ENCODE data around the gene USP12.

Gene USP12

DNA sequence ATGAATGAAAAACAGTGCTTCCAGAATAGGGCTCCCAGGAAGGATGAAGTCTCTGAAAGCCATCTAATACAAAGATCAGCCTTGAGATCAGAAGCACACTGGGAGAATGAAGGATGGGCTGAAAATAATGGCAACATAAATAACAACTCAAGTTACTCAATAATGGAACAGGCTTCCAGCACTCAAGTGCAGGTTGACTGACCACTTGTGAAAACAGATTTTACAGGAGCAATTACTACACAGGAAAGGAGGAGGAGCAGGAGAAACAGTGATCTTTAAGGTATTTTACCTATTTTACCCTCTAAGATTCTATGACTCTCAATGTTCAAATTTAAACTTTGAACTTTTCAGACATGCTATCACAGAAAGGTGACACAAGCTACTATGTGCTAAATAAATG is 106.0 kb downstream of the USP12 start:
- no peak for DNase-seq

DNA sequence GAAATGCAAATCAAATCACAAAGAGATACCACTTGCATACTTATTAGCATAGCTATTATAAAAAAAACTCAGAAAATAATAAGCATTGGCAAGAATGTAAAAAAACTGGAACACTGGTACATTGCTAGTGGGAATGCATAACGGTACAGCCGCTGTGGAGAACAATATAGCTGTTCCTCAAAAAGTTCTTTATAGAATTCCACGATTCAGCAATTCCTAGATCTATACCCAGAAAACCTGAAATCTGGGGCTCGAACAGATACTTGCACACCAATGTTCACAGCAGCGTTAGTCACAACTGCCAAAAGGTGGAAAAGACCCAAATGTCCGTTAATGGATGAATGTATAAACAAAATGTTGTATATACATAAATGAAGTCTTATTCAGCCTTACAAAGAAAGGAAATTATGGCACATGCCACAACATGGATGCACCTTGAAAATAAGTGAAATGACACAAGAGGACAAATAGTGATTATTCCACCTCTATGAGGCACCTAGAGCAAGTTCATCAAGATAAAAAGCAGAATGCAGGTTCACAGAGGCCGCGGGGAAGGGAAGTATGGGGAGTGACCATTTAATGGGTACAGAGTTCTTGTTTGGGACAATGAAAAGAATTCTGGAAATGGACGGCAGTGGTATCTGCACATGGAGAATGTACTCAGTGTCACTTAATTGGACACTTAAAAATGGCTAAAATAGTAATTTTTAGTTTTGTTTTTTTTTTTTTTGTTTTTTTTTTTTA is 107.2 kb downstream of the USP12 start:
- no peak for DNase-seq

DNA sequence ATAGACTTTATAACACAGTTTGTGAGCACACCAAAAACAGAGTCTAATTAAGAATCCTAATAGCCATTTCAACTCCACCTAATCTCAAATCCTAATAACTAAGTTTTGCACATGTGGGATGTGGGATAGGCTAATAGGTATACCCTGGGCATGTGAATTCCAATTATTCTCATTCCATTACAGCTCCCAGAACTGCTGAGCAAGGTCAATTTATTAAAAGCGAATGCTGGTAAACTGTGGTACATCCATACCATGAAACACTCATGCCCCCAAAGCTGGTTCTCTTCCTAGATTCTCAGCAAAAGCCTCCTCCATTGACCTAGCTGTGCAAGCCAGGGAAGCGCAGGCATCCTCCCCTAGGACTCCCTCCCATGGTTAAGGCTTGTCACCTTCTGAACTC is 113.8 kb downstream of the USP12 start:
- no peak for DNase-seq

DNA sequence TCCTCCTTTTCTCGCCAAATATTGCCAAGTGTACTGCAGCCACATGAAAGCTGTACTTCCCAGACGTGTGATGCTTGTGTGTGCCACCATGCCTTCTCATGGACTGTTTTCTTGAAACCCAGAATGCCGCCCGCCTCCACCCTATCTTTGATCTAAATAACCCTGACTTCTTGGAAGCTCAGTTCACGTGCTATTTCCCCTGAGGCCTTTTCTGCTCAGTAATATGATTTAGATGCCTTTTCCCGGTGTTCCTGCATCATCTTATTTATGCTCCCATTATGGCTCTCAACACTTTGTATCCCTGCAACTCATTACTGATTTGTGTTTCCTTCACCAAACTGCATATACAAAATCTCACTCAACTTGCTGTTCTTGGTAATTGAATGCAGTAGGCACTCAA is 116.1 kb downstream of the USP12 start:
- DNase-seq, result no peak

DNA sequence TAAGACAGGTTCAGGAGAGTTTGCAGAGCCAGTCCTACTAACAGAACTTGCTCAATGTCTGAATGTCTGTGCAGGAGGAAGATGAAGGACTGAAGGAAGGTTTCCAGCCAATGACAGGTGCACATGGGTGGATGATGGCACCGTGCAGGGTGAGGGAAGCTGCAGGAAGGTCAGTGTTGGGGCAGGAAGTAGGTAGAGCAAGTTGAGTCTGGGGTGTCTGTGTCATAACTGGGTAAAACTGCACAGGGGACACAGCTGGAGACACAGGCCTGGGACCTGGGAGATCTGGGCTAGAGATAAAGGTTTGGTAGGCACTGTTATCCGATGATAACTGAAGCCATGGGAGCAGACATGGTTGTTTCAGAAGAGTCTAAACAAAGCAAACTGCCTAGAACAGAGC is 116.9 kb downstream of the USP12 start:
- DNase-seq, result no peak

DNA sequence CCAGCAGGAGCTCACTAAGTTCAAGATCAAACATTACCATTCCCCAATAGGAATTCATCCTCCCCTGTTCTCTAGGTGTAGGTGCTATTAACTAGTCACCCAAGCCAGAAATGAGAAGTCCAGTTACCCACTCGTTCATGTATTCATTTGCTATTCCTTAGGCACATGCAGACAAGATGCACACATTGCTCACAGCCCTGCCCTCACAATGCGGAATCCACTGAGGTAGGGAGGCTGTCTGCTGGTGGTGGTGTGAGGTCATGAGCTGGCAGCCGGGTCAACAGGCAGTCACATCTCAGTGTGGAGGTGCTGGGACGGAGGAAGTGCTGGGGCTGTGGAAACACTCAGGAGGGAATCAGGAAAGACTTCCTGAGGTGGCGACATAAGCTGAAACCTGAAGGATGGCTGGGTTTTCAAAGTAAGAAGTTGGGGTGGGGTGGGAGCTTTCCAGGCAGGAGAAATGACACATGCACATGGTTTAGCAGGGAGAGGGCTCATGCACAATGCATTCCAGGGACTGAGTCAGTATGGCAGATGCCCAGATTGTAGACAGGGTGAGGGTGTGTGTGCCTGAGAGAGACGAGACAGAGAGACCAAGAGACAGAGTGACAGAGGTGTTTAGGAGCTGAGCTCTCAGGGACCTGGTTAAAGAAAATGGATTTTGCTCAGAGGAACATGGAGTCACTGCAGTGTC is 117.6 kb downstream of the USP12 start:
- no peak for DNase-seq

DNA sequence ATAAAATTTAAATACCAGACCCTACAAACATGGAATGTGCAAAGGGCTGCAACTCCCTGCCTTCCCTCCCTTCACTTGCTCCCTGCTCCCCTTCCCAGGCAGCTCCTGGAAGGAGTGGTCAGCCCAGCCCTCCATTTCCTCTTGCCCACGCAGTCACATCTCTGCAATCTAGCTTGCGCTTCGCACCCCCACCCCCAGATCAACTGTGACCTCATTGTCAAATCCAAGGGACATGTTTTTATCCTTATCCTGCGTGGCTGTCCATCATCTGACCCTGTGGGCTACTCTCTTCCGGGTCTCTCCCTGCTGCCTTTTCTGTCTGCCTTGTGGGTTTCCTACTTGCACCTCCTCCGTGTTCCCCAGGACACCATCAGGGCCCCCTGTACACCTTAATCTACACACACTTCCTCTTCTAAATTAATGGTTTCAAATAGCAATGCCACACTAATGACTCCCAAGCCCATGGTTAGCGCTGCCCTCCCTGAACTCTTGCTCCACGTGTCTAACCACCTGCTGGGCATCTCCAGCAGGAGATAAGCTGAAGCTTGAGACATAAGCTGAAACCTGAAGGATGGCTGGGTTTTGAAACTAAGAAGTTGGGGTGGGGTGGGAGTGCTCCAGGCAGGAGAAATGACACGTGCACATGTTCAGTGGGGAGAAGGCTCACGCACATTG is 118.3 kb downstream of the USP12 start:
- DNase-seq, result no peak

DNA sequence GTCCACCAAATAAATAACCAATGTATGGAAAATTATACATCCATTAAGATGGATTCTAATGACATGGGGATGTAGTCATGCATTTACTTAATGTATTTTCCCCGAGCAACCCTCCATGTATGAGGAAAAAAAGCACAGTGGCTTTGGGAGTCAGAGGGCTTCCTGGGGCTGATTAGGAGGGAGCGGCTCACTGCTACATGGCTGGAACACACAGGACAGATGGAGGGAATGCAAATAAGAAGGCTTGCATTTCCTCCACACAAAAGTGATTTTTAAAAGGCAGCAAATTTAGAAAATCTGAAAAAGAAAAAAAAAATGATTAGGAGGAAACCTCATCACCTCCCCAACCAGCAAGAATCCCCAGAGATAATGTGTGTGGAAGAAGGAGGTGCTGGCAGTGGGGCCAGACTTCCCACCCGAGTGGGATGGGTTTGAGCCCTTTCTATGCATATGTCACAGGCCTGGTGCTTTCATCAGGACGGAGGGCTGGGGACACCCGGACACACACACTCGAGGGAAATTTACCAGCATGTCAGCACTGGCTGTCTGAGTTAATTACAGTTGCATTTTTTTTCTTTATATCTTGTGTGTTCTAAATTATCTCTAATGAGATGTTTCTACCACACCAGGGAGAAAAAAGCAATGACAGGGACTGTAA is 118.9 kb downstream of the USP12 start:
- DNase-seq, result no peak

DNA sequence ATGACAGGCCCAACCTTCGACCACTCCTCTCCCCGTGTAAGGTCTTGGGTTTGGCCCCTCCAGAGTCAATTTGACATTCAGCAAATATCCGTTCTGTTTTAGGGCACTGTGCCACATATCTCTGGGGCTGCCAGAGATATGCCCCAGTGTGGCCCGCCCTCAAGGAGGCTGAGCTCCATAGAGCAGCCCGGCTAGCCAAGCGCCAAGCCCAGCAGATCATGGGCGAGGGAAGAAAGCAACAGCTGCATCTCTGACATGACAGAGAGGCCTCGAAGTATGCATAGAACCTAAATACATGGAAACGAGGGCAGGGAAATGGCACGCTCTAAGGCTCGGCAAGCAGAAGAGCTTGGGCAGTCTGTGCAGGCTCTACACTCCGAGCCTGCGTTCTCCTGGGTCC is 124.5 kb downstream of the USP12 start:
- DNase-seq, result no peak

DNA sequence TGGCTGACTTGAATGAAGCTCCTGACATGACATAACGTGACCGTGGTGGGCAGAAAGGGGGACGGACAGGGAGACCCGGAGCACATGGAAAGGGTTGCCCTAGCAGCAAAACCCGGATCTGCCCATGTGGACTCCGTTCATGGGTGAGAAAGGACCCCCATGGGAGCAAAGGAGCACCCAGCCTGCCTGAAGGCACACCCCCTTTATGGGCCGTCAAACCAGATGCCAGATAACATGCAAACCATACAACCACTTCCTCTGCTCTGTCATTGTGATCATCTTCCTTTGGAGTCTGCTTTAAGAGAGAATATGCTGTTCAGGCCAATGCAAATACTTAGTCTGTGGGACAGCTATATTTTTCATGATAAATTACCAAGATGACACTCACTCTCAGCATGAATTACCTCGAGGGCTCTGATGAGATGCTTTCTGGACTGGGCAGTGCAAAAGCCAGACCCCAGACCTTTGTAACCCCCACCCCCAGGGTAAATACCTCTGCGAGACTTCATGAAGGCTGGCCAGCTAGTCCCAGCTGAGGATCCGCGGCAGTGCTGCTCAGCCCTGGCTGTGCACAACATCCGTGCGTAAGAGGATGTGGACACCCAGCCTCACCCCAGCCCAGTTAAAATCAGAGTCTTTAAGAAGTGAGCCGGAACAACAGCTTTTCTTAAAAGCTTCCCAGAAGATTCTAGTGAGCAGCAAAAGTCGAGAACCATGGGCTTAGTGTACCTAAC is 126.6 kb downstream of the USP12 start:
- DNase-seq, result no peak

DNA sequence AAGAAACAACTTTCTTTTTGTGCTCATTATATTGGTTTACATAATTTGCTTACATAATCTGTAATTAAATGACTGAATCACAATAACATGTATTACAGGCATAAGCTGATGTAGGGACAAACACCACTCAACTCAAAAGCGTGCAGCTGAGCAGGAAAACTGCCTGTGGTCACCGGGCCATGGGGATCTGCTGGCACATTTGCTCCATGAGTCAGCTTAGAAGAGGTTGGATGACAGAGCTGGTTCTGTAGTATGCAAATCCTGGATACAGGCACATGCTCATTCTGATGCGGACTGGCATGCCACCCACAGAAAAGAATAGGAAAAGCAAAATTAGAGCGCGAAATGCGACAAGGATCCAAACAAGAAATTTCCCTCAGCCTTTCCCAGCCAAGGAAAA is 128.6 kb downstream of the USP12 start:
- DNase-seq, result no peak

DNA sequence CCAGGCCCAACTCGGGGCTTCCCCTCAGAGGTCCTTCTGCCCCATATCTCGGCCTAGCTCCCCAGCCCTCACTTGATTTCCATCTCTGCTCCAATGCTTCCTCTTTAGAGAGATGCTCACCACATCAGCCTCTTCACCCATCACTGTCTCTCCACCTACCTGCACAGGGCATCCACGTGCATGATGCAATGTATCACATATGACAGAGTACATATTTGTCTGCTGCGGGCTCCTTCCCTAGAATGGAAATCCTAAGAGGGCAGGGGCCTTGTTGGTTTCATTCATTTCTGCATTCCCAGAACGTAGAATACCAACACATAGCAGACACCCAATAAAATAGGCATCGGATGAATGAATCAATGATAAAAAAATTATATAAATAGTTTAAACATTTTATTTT is 130.3 kb downstream of the USP12 start:
- DNase-seq, result no peak

DNA sequence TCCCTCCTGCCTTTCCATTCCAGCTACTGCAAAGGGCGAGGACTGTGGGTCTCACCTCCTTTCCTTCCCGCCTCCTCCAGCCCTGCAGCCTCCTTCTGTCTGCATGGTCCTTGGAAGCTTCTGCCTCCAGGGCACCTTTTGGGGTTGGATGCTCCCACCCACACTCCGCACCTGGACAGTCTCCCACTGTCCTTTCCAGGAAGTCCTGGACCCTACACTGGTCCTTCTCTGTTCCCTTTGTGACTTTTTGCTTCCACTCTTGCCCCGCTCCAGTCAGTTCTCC is 130.8 kb downstream of the USP12 start:
- no peak for DNase-seq

DNA sequence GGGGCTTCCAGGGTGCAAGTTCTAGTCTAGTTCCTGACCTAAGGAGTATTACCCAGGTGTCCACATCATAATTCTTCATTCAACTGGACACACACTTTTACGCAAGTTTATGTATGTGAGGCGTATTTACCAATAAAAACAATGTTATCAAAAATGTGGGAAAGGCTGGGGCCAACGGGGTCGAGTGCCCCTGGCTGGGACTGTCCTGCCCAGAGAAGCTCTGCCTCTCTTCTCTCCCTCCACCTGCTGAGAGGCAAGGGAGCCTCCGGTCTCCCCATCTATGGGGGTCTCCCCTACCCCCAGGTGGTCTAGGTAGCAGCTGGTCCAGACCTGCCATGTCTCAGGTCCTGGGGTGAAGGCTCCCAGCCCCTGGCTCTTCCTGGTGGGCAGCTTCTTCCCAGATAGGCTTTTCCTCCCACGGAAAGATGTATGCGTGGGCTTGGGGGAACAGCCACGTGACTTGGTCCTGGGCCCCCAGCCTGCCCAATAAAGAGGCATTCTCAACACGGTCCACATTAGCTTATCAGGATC is 132.4 kb downstream of the USP12 start:
- no peak for DNase-seq

DNA sequence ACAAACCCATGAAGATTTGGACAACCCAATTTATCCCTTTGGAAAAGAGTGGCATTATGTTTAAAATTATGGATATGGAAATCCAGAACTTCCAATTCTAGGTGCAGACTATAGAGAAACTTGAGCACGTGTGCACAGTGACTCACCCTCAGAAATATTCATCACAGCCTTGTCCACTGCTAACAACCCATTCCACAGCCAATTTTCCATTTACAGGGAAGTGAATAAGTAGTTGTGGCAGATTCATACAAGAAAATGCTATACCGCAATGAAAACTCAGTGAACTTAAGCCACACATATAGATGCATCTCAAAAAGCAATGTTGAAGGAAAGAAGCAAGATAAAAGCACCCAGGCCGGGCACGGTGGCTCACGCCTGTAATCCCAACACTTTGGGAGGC is 133.3 kb downstream of the USP12 start:
- DNase-seq, result no peak

DNA sequence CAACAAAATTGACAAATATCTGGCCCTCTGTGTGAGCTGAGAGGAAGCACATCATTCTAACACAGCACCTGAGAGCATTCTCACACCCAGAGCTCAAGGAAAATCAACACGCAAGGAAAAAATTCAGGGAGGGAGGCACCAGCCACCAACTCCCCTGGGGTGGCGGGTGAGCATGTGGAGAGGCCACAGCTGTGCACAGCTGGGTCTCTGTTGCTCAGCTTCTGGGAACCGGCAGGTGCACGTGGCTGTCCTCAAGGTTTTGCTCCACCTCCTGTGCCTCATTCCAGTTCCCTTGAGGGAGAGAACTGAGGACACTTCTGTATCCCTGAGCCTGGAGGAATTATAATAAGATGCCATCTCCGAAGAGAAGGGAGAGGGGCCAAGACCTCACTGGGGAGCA is 134.0 kb downstream of the USP12 start:
- no peak for DNase-seq

DNA sequence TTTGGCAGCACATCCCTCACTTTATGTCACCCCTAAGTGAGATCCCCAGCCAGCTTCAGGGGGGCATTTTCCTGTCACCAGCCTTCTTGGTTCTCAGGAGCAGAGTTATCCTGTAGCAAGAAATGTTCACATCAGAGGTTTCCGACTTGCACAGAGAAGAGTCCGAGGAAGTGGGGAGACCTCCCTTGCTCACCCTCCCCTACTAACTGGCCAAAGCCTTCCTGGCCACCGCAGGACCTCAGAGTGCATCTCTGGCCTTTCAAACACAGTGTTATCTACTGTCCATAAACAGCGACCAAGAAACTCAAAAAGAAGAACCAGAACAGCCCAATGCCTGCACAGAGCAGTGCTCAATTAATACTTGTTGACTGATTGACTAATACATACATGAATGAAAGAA is 134.4 kb downstream of the USP12 start:
- no peak for DNase-seq

DNA sequence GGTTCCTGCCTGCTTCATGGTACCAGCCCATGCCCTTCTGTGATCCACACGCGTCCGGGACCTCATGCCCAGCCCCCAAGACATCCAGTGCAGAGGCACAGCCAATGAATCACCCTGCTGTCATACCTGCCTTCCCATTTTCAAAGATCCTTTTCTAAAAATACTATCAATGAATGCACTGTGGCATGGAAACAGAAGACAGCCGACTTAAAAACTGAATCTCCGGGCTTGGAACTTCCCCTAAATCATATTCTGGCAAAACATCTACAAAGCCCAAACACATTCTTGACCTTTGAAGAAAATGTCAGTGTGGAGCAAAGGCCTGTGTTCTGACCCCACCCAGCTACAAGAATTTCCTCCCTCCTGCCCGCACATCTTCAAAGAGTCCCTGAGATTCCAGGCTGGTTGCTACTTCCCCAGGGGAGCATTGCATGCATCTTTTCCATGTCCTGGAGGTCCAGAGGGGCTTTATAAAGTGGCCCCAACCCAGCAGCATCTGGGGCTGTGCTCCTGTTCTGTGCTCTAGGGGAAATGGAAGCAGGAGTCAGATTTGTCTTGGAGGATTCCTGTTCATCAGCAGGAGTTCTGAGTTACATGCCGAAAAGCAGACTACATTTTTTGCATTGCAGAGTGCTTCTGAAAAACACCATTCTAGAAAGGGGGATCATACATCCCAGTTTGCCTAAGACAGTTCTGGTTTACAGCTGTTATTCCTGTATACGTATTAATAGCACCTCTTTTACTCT is 135.2 kb downstream of the USP12 start:
- DNase-seq, result no peak

DNA sequence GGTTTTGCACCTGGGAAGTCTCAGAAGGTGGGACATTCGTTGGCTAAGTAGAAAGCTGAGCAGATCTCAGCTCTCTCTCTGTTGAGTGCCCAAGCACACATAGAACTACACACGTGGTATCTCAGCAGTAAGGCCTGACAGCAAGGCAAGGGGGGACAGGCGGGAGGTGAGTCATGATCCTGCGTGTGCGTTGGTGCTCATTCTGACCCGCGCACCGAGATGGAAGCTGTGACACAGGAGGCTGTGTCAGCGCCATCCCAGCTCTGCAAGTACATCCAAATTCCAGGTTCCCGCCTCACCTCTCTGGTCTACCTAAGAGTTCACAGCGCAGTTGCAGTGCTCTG is 135.7 kb downstream of the USP12 start:
- no peak for DNase-seq

DNA sequence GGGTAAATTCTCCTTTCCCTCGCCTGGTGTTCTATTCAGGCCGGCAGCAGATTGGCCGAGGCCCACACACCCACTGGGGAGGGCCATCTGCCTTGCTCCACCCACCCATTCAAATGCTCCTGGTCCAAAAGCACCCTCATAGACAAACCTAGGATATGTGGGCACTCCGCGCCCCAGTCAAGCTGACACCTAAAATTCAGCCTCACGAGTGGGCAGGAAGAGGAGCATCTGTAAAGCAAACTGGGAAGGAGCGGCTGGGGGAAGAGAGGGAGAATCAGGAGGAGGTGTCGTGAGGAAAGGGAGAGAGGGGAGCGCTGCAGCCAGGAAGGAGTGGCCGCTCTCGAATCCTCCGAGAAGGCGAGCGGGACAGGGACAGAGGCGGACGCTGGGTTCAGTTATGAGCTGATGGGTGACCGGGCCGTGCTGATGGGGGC is 136.9 kb downstream of the USP12 start:
- no peak for DNase-seq

DNA sequence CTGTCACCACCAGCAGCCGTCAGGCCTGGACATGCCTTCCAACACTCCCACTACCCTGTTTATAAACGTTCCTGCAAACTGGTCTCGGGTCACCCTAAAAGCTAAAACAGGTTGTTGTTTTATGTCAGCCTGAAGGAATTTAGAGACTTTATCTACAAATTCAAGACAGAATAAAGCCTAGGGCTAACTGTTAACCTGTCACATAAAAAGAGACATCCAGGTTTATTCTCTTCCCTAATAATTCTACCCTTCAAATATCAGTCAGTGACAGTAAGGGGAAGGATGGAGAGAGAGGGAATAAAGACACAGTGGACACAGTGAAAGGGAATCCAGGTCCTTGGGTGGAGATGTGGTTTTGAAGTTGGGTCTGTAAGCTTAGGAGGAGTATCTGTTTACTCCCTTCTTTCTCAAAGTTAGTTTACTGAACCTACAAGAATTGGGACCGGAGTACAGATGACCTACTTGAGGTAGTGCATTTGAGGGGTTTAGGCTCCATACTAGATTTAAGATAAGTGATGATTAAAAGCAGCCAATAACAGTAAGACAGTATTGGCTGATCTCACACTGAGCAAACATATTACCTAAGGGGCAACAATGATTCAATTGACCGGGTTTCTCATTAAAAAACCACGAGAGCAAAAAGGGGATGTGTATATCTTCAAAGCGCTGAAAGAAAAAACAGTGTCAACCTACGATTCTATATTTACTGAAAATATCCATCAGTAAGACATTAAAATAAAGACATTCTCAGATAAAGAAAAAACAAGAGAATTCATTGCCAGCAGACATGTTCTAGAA is 142.7 kb downstream of the USP12 start:
- no peak for DNase-seq

All from effector CD4-positive, alpha-beta T cell (primary cell).